Loucy (cell line): ENCODE measurements around the gene GABARAPL2.

Experiments used
- H2AFZ ChIP-seq: fragments of 200-600 bp; sonication (generic); 2 replicates; pipeline ENCODE4 v1.6.0; 2016; ENCODE audit warnings: antibody characterized with exemption, mild to moderate bottlenecking, low read length, moderate library complexity
- H3F3A ChIP-seq: fragments of 200-600 bp; 2 replicates; pipeline ENCODE4 v1.6.0; 2016; ENCODE audit warnings: antibody characterized with exemption, low read depth, mild to moderate bottlenecking
- H3K27me3 ChIP-seq: fragments of 200-600 bp; sonication (generic); 2 replicates; pipeline ENCODE4 v1.6.1; 2014; ENCODE audit warnings: low read length, mild to moderate bottlenecking; ENCODE audit not compliant: insufficient read depth, poor library complexity, severe bottlenecking
- H3K36me3 ChIP-seq: fragments of 200-600 bp; sonication (generic); 2 replicates; pipeline ENCODE4 v1.6.1; 2016; ENCODE audit warnings: low read length; ENCODE audit not compliant: insufficient read depth
- H3K4me1 ChIP-seq: fragments of 200-600 bp; sonication (generic); 2 replicates; pipeline ENCODE4 v1.5.1; 2014; ENCODE audit warnings: low read length, mild to moderate bottlenecking; ENCODE audit not compliant: insufficient read depth, poor library complexity, severe bottlenecking
- H3K4me2 ChIP-seq: fragments of 200-600 bp; sonication (generic); 2 replicates; pipeline ENCODE4 v1.6.0; 2014; ENCODE audit warnings: antibody characterized with exemption, low read length, low read depth, mild to moderate bottlenecking; ENCODE audit not compliant: poor library complexity, severe bottlenecking
- H3K4me3 ChIP-seq: fragments of 200-600 bp; sonication (generic); 2 replicates; pipeline ENCODE4 v1.5.1; 2014; ENCODE audit warnings: low read length, mild to moderate bottlenecking, mixed read lengths; ENCODE audit not compliant: poor library complexity, severe bottlenecking
- H3K79me2 ChIP-seq: fragments of 200-600 bp; sonication (generic); 2 replicates; pipeline ENCODE4 v1.6.1; 2014; ENCODE audit warnings: low read length; ENCODE audit not compliant: insufficient read depth
- H3K9ac ChIP-seq: fragments of 200-600 bp; sonication (generic); 2 replicates; pipeline ENCODE4 v1.6.0; 2014; ENCODE audit warnings: mild to moderate bottlenecking, low read depth, low read length, moderate library complexity; ENCODE audit not compliant: poor library complexity, severe bottlenecking
- H3K9me2 ChIP-seq: fragments of 200-600 bp; sonication (generic); replicated peaks from 2 replicates; pipeline ENCODE4 v1.6.1; 2016; ENCODE audit warnings: low read depth, low read length, mixed read lengths
- H3K9me3 ChIP-seq: fragments of 200-600 bp; sonication (generic); 2 replicates; pipeline ENCODE4 v1.6.1; 2014; ENCODE audit warnings: mild to moderate bottlenecking, antibody characterized with exemption, low read length, low read depth; ENCODE audit not compliant: insufficient read depth
- H4K20me1 ChIP-seq: fragments of 200-600 bp; sonication (generic); 2 replicates; pipeline ENCODE4 v1.6.0; 2014; ENCODE audit warnings: antibody characterized with exemption, low read length, mild to moderate bottlenecking; ENCODE audit not compliant: insufficient read depth, poor library complexity, severe bottlenecking
- EZH2phosphoT487 ChIP-seq: fragments of 200-600 bp; IDR thresholded peaks from 2 replicates; pipeline ENCODE4 v1.6.1; 2018; ENCODE audit warnings: antibody characterized with exemption, mild to moderate bottlenecking, moderate library complexity, borderline replicate concordance
- TF ChIP-seq, protein P1 (sequence below): fragments of 200-600 bp; sonication (generic); conservative IDR thresholded peaks from 2 replicates; pipeline ENCODE4 v1.5.1; 2014; ENCODE audit warnings: mild to moderate bottlenecking, antibody characterized with exemption, low read length

GABARAPL2 gene

DNA sequence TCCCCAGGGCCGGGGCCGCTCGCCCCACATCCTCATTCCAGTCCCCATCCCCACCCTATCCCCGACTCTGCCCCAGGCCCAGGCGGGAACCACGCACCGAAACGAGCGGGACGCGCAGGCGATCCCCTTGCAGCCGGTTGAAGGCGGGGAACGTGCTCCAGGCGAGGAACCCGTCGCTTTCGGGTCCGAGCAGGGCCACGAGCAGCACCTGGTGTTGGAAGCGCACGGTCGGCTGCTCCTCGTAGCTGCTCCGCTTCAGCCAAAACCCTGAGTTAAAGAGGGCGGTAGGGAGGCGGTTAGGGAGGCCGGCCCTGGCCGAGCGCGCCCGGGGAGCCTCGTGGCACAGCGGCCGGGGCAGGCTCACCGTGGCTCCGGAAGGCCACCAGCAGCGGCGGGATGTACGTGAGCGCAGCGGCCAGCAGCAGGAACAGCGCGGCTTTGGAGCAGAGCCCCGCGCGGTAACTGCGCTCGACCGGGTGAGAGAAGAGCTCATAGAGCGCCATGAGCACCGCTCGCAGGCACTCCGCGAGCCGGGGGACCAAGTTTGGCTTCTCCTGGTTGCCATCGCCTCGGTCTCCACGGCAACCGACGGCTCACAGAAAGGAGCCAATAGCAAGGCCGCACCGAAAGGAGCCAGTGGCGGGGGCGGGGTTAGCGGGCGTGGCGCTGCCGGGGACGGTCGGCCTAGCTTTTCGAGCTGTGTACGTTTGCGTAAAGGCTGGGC lies 10.3 kb upstream of the GABARAPL2 start, which contains the start of gene TMEM231:
TMEM231 (minus strand) TSS at position 546 of the 724 bp plus-strand sequence; CDS start at position 503, 43 bp downstream.
- H3K36me3 ChIP-seq: no peaks in the 10 kb centered on the region
- H3K4me1 ChIP-seq: peaks cover 20% of the 10 kb centered on the region
- H3K4me2 ChIP-seq: peak within 1 kb of the TSS; percentile 71
- H3K27me3 ChIP-seq: no peaks in the 10 kb centered on the region
- peak within 1 kb of the TSS; percentile 76 for H2AFZ ChIP-seq
- H3K9me3 ChIP-seq: no peaks in the 10 kb centered on the region
- H4K20me1 ChIP-seq: no peaks in the 10 kb centered on the region
- H3F3A ChIP-seq: no peaks in the 10 kb centered on the region
- no peaks in the 10 kb centered on the region for H3K79me2 ChIP-seq
- no peak for TF ChIP-seq EZH2phosphoT487
- TF ChIP-seq, protein P1, sequence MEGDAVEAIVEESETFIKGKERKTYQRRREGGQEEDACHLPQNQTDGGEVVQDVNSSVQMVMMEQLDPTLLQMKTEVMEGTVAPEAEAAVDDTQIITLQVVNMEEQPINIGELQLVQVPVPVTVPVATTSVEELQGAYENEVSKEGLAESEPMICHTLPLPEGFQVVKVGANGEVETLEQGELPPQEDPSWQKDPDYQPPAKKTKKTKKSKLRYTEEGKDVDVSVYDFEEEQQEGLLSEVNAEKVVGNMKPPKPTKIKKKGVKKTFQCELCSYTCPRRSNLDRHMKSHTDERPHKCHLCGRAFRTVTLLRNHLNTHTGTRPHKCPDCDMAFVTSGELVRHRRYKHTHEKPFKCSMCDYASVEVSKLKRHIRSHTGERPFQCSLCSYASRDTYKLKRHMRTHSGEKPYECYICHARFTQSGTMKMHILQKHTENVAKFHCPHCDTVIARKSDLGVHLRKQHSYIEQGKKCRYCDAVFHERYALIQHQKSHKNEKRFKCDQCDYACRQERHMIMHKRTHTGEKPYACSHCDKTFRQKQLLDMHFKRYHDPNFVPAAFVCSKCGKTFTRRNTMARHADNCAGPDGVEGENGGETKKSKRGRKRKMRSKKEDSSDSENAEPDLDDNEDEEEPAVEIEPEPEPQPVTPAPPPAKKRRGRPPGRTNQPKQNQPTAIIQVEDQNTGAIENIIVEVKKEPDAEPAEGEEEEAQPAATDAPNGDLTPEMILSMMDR: no peak
- H3K9me2 ChIP-seq: no peaks in the 10 kb centered on the region
- H3K4me3 ChIP-seq: peak within 1 kb of the TSS; percentile 73
- H3K9ac ChIP-seq: peak within 1 kb of the TSS; percentile 61

DNA sequence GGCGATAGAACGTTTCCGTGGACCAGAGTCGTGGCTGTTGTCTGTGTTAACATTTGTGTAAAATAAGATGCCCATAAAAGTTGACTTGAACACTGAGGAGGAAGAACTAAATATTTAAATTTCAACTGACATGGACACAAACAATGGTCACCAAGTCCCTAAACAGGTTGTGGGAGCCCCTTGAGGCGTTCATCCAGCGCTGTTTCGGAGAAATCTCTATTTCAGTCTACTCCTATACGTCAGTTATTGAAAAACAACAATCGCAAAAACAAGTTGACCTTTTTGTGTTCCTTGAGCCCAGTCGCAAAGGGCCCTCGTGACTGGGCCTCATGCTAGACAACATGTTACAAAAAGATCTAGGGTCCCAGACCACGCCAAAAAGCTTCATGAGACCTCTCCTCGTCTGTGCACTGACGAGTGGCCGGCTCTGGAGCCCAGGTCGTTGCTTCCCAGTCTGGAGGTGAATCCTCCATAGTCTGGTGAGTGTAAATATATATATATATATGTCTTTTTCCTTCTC lies 9.7 kb upstream of the GABARAPL2 start:
- peak overlapping the region; percentile 61 for H3K9ac ChIP-seq
- H3K36me3 ChIP-seq: no peaks in the 10 kb centered on the region
- H3K4me2 ChIP-seq: peak overlapping the region; percentile 71
- H3K9me3 ChIP-seq: no peaks in the 10 kb centered on the region
- H3K9me2 ChIP-seq: no peaks in the 10 kb centered on the region
- H3F3A ChIP-seq: no peaks in the 10 kb centered on the region
- peak overlapping the region; percentile 76 for H2AFZ ChIP-seq
- no peaks in the 10 kb centered on the region for H4K20me1 ChIP-seq
- H3K27me3 ChIP-seq: no peaks in the 10 kb centered on the region
- H3K4me3 ChIP-seq: peak overlapping the region; percentile 73
- H3K4me1 ChIP-seq: peaks cover 20% of the 10 kb centered on the region
- TF ChIP-seq, protein P1: no peak
- no peak for TF ChIP-seq EZH2phosphoT487
- H3K79me2 ChIP-seq: no peaks in the 10 kb centered on the region

DNA sequence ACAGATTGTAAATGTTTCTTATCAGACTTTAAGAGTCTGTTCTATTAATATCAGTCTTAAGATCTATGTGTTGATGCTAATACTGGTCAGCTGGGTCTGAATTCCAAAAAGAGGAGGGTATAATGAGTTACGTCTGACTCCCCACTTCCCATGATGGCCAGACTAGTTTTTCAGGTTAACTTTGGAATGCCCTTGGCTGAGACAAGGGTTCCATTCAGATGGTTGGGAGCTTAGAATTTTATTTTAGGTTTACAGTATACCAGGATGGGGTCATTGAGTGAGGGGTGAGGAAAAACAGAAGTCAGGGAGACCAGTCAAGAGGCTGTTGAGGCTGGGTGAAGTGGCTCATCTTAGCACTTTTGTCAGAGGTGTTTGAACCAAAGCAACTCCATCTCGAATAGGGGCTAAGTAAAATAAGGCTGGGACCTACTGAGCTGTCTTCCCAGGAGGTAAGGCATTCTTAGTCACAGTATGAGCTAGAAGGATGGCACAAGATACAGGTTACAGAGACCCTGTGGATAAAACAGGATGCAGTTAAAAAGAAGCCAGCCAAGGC lies 7.3 kb upstream of the GABARAPL2 start:
- no peaks in the 10 kb centered on the region for H3K36me3 ChIP-seq

More for the DNA sequence above, 7.3 kb upstream of the GABARAPL2 start:
- TF ChIP-seq, protein P1: no peak
- H3K79me2 ChIP-seq: no peaks in the 10 kb centered on the region
- peaks cover 13% of the 10 kb centered on the region for H3K4me1 ChIP-seq
- no peaks in the 10 kb centered on the region for H3K9me2 ChIP-seq
- H4K20me1 ChIP-seq: no peaks in the 10 kb centered on the region
- no peak overlapping the region for H3K4me2 ChIP-seq
- no peaks in the 10 kb centered on the region for H3K27me3 ChIP-seq
- H3F3A ChIP-seq: no peaks in the 10 kb centered on the region
- no peak overlapping the region for H3K9ac ChIP-seq
- H2AFZ ChIP-seq: no peak overlapping the region
- no peak overlapping the region for H3K4me3 ChIP-seq
- no peaks in the 10 kb centered on the region for H3K9me3 ChIP-seq
